Neural progenitor cell (in vitro differentiated cells): ENCODE data around the gene LIMK1. TPM values are rescaled to one million over a fixed set of nuclear protein-coding genes. Genes with fewer than 3 reads are reported as not detected.

Experiments used
- DNase-seq: peaks from one replicate; pipeline ENCODE4 v3.0.0-alpha.2; 2016; ENCODE audit warnings: low spot score
- H2AFZ ChIP-seq: fragments of 200-600 bp; sonication (generic); replicated peaks from 2 replicates; pipeline ENCODE4 v1.6.1; 2016; ENCODE audit warnings: antibody characterized with exemption
- H3F3A ChIP-seq: fragments of 200-600 bp; sonication (generic); 2 replicates; pipeline ENCODE4 v1.6.1; 2016; ENCODE audit warnings: antibody characterized with exemption, low read depth
- H3K27ac ChIP-seq: fragments of 200-600 bp; sonication (generic); 2 replicates; pipeline ENCODE4 v1.5.1; 2016; ENCODE audit warnings: mild to moderate bottlenecking
- H3K27me3 ChIP-seq: fragments of 200-600 bp; sonication (generic); 2 replicates; pipeline ENCODE4 v1.6.1; 2016; ENCODE audit warnings: mild to moderate bottlenecking, moderate library complexity
- H3K36me3 ChIP-seq: fragments of 200-600 bp; sonication (generic); 2 replicates; pipeline ENCODE4 v1.5.1; 2016
- H3K4me1 ChIP-seq: fragments of 200-600 bp; sonication (generic); 2 replicates; pipeline ENCODE4 v1.6.1; 2016; ENCODE audit warnings: mixed run types
- H3K4me2 ChIP-seq: fragments of 200-600 bp; sonication (generic); 2 replicates; pipeline ENCODE4 v1.6.1; 2016
- H3K4me3 ChIP-seq: fragments of 200-600 bp; sonication (generic); 2 replicates; pipeline ENCODE4 v1.5.1; 2016
- H3K79me2 ChIP-seq: fragments of 200-600 bp; sonication (generic); 2 replicates; pipeline ENCODE4 v1.6.1; 2016; ENCODE audit warnings: low read depth
- H3K9ac ChIP-seq: fragments of 200-600 bp; sonication (generic); 2 replicates; pipeline ENCODE4 v1.6.1; 2016
- H3K9me3 ChIP-seq: fragments of 200-600 bp; sonication (generic); 2 replicates; pipeline ENCODE4 v1.5.1; 2016; ENCODE audit warnings: low read depth
- H4K20me1 ChIP-seq: fragments of 200-600 bp; sonication (generic); 2 replicates; pipeline ENCODE4 v1.6.1; 2016; ENCODE audit warnings: low read depth
- H3K27ac Mint-ChIP-seq: 3 replicates; pipeline ENCODE4 v1.8.0; 2021; ENCODE audit warnings: mixed read lengths
- H3K27me3 Mint-ChIP-seq: 2 replicates; pipeline ENCODE4 v1.8.0; 2022; ENCODE audit warnings: low read depth, mild to moderate bottlenecking, inconsistent platforms, moderate library complexity, mixed read lengths; ENCODE audit not compliant: insufficient read depth
- H3K36me3 Mint-ChIP-seq: 3 replicates; pipeline ENCODE4 v1.8.0; 2021; ENCODE audit warnings: mixed read lengths
- H3K4me1 Mint-ChIP-seq: 3 replicates; pipeline ENCODE4 v1.8.0; 2021; ENCODE audit warnings: mixed read lengths
- H3K4me3 Mint-ChIP-seq: 3 replicates; pipeline ENCODE4 v1.8.0; 2021; ENCODE audit warnings: mild to moderate bottlenecking, moderate library complexity, mixed read lengths
- H3K9me3 Mint-ChIP-seq: 3 replicates; pipeline ENCODE4 v1.8.0; 2020; ENCODE audit warnings: mixed read lengths
- EZH2 ChIP-seq: fragments of 200-600 bp; sonication (generic); IDR thresholded peaks from 2 replicates; pipeline ENCODE4 v1.6.1; 2017; ENCODE audit warnings: antibody characterized with exemption, mild to moderate bottlenecking, moderate library complexity
- EZH2phosphoT487 ChIP-seq: fragments of 200-600 bp; sonication (generic); IDR thresholded peaks from 2 replicates; pipeline ENCODE4 v1.6.1; 2017; ENCODE audit warnings: antibody characterized with exemption
- total RNA-seq: library from RNA; depleted of rRNA; stranded (reverse); fragments of >200 nt; gene quantifications from 2 replicates; pipeline ENCODE4 v1.2.3, GENCODE V29; 2015; ENCODE audit warnings: low replicate concordance
- TF ChIP-seq, protein P1 (sequence below): fragments of 200-600 bp; sonication (generic); IDR thresholded peaks from 2 replicates; pipeline ENCODE4 v1.5.1; 2017; ENCODE audit warnings: antibody characterized with exemption, mild to moderate bottlenecking

The LIMK1 gene
- total RNA-seq, 1 donor from 2014 or later: 29.9 TPM

DNA sequence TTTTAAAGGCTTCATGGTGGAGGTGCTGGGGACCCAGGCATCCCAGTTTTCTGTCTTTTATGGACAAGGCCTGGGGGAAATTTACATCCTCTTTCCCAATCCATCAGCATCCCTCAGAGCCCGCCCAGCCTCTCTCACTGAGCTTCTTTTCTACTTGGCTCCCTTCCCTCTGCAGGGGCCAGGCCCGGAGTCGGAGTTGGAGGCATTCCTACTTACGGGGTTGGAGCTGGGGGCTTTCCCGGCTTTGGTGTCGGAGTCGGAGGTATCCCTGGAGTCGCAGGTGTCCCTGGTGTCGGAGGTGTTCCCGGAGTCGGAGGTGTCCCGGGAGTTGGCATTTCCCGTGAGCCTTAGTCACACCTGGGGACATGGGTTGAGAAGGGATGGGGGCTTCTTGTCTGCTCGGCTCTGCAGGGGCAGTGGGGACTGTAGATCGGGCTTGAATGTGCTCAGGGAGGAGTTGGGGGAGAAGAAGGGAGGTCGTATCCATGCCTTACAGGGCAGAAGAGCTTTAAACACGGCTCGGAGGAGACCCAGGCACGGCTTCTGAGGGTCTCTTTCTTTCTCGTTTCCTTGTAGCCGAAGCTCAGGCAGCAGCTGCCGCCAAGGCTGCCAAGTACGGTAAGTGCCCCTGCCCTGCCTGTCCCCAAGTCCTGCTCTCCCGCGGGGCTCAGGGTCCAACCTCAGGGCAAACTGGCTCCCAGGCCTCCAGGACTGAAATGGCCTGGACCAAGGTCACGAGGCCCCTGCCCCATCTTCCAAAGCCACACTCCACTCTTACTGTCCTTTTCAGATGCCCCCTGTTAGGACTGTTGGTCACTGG lies 27.3 kb upstream of the LIMK1 start:
- Histone ChIP-seq H2AFZ (no peak overlapping the region), H3F3A (no peaks in the 10 kb centered on the region), H3K79me2 (no peaks in the 10 kb centered on the region), H3K9ac (no peak overlapping the region), H3K36me3 (no peaks in the 10 kb centered on the region), H3K4me2 (no peak overlapping the region), H3K9me3 (no peaks in the 10 kb centered on the region), H3K4me1 (no peaks in the 10 kb centered on the region), H3K27me3 (no peaks in the 10 kb centered on the region), H3K27ac (no peak overlapping the region), H4K20me1 (no peaks in the 10 kb centered on the region), H3K4me3 (no peak overlapping the region)
- Mint-ChIP-seq H3K9me3 (no peaks in the 10 kb centered on the region), H3K27me3 (peaks cover 6% of the 10 kb centered on the region), H3K4me3 (no peak overlapping the region), H3K4me1 (no peaks in the 10 kb centered on the region), H3K27ac (no peak overlapping the region), H3K36me3 (no peaks in the 10 kb centered on the region)
- TF ChIP-seq EZH2phosphoT487 (no peak), EZH2 (no peak)
- TF ChIP-seq, protein P1, sequence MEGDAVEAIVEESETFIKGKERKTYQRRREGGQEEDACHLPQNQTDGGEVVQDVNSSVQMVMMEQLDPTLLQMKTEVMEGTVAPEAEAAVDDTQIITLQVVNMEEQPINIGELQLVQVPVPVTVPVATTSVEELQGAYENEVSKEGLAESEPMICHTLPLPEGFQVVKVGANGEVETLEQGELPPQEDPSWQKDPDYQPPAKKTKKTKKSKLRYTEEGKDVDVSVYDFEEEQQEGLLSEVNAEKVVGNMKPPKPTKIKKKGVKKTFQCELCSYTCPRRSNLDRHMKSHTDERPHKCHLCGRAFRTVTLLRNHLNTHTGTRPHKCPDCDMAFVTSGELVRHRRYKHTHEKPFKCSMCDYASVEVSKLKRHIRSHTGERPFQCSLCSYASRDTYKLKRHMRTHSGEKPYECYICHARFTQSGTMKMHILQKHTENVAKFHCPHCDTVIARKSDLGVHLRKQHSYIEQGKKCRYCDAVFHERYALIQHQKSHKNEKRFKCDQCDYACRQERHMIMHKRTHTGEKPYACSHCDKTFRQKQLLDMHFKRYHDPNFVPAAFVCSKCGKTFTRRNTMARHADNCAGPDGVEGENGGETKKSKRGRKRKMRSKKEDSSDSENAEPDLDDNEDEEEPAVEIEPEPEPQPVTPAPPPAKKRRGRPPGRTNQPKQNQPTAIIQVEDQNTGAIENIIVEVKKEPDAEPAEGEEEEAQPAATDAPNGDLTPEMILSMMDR: no peak
- no peak for DNase-seq

DNA sequence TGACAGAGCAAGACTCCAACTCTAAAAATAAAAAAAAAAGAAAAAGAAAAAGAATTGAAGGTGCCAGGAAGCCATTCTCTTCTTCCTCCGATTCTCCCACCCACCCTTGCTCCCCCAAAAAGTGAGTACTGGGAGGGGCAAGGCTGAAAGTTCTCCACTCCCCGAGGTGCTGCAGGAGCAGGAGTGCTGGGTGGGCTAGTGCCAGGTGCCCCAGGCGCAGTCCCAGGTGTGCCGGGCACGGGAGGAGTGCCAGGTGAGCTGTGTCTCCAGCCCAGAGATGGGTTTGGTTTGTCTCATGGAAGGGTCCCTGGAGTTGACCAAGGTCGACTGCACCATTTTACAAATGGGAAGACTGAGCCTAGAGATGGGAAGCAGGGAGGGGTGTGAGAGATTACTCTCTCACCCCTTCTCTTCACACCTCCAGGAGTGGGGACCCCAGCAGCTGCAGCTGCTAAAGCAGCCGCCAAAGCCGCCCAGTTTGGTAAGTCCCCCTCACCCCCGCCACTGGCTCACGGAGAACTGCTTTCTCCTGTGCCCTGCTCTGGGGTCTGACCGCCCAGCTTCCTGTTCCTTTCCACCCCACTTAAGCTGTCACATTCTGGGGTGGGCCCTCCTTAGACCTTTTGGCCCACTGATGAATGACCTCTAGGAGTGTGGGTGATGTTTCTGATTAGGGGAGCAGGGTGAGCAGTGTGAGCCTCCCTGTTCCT lies 26.2 kb upstream of the LIMK1 start:
- no peak overlapping the region for H3K27ac Mint-ChIP-seq
- no peaks in the 10 kb centered on the region for H3K9me3 Mint-ChIP-seq
- H3K27me3 Mint-ChIP-seq: peaks cover 6% of the 10 kb centered on the region
- Histone ChIP-seq H3K27me3 (no peaks in the 10 kb centered on the region), H2AFZ (no peak overlapping the region), H3K27ac (no peak overlapping the region), H3K4me1 (no peaks in the 10 kb centered on the region), H3K4me2 (no peak overlapping the region), H3K4me3 (no peak overlapping the region), H3F3A (no peaks in the 10 kb centered on the region), H4K20me1 (no peaks in the 10 kb centered on the region), H3K9ac (no peak overlapping the region), H3K9me3 (no peaks in the 10 kb centered on the region), H3K36me3 (no peaks in the 10 kb centered on the region), H3K79me2 (no peaks in the 10 kb centered on the region)
- H3K36me3 Mint-ChIP-seq: no peaks in the 10 kb centered on the region
- TF ChIP-seq EZH2phosphoT487: no peak
- TF ChIP-seq, protein P1: no peak
- H3K4me3 Mint-ChIP-seq: no peak overlapping the region
- no peak for DNase-seq
- H3K4me1 Mint-ChIP-seq: peaks cover 4% of the 10 kb centered on the region

DNA sequence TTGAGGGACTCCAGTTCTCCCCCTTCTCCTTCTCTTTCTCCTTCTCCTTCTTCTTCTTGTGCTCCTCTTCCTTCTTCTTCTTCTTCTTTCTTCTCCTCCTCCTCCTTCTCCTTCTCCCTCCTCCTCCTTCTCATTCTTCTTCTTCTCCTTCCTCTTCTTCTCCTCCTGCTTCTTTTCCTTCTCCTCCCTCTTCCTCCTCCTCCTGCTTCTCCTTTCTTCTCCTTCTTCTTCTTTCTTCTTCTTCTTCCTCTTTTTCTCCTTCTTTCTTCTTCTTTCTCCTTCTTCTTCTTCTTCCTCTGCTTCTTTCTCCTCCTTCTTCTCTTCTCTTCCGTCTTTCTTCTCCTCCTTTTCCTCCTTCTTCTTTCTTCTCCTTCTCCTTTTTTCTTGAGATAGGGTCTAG lies 25.6 kb upstream of the LIMK1 start:
- Histone ChIP-seq H3F3A (no peaks in the 10 kb centered on the region), H3K27me3 (no peaks in the 10 kb centered on the region), H2AFZ (no peak overlapping the region), H3K4me1 (no peaks in the 10 kb centered on the region), H3K79me2 (no peaks in the 10 kb centered on the region), H4K20me1 (no peaks in the 10 kb centered on the region), H3K9ac (no peak overlapping the region), H3K4me3 (no peak overlapping the region), H3K9me3 (no peaks in the 10 kb centered on the region), H3K36me3 (no peaks in the 10 kb centered on the region), H3K27ac (no peak overlapping the region), H3K4me2 (no peak overlapping the region)
- H3K36me3 Mint-ChIP-seq: no peaks in the 10 kb centered on the region
- DNase-seq: no peak
- peaks cover 4% of the 10 kb centered on the region for H3K27me3 Mint-ChIP-seq
- no peak for TF ChIP-seq EZH2phosphoT487
- TF ChIP-seq EZH2: no peak
- TF ChIP-seq, protein P1: no peak
- H3K4me1 Mint-ChIP-seq: peaks cover 4% of the 10 kb centered on the region
- no peaks in the 10 kb centered on the region for H3K9me3 Mint-ChIP-seq
- H3K4me3 Mint-ChIP-seq: no peak overlapping the region
- H3K27ac Mint-ChIP-seq: no peak overlapping the region
